PC-3 (cell line): ENCODE measurements around the gene VWA3B. TPM values are rescaled to one million over a fixed set of nuclear protein-coding genes. Genes with fewer than 3 reads are reported as not detected.
"Not testable (repeated sequence)": the region's sequence is repeated elsewhere in the genome, so short reads cannot be mapped to it uniquely, and the experiment has no call there.

Experiments used
- ATAC-seq: fragments of 200-7000 bp; cut with Tn5 transposase; 2 replicates; pipeline ENCODE4 v1.9.1; 2020; ENCODE audit warnings: mild to moderate bottlenecking, moderate library complexity
- BruUV-seq: library from RNA; stranded (reverse); fragments of 400-500 nt; replicated peaks from 2 replicates; lab custom pipeline; 2021; lab: Mats Ljungman, UMichigan
- CTCF ChIA-PET: fragments of 300-600 bp; sonication (Branson Sonifier 250); formaldehyde crosslinking; loops from one replicate; lab custom pipeline; 2022; ENCODE audit warnings: antibody characterized with exemption; lab: Charles Lee
- POLR2A ChIA-PET: fragments of 300-600 bp; sonication (Branson Sonifier 250); formaldehyde crosslinking; loops from one replicate; lab custom pipeline; 2022; ENCODE audit warnings: antibody characterized with exemption; ENCODE audit not compliant: unreplicated experiment; lab: Charles Lee
- DNase-seq: peaks from one replicate; pipeline ENCODE4 v3.0.0-alpha.2; 2015
- H2AFZ ChIP-seq: fragments of 300-600 bp; sonication (generic); 2 replicates; pipeline ENCODE4 v1.6.0; 2016; ENCODE audit warnings: antibody characterized with exemption, low read length
- H3F3A ChIP-seq: fragments of 300-600 bp; sonication (generic); one replicate; pipeline ENCODE4 v1.6.0; 2017; ENCODE audit warnings: antibody characterized with exemption, low read length, control low read depth, mild to moderate bottlenecking; ENCODE audit not compliant: unreplicated experiment
- H3K27ac ChIP-seq: fragments of 300-600 bp; sonication (generic); 2 replicates; pipeline ENCODE4 v1.5.1; 2016; ENCODE audit warnings: mild to moderate bottlenecking, low read length
- H3K27me3 ChIP-seq: fragments of 300-600 bp; sonication (generic); 2 replicates; pipeline ENCODE4 v1.6.1; 2016; ENCODE audit warnings: low read length, mixed read lengths
- H3K36me3 ChIP-seq: fragments of 300-600 bp; sonication (generic); 2 replicates; pipeline ENCODE4 v1.6.1; 2016; ENCODE audit warnings: low read depth, mixed run types, low read length, mixed read lengths
- H3K4me1 ChIP-seq: fragments of 300-600 bp; sonication (generic); 2 replicates; pipeline ENCODE4 v1.5.1; 2016; ENCODE audit warnings: low read length; ENCODE audit not compliant: insufficient read depth
- H3K4me2 ChIP-seq: fragments of 300-600 bp; sonication (generic); 2 replicates; pipeline ENCODE4 v1.6.0; 2016; ENCODE audit warnings: low read length
- H3K4me3 ChIP-seq: fragments of 300-600 bp; sonication (generic); 2 replicates; pipeline ENCODE4 v1.5.1; 2016; ENCODE audit warnings: mild to moderate bottlenecking, low read length, mixed read lengths
- H3K79me2 ChIP-seq: fragments of 300-600 bp; sonication (generic); 2 replicates; pipeline ENCODE4 v1.6.1; 2017; ENCODE audit warnings: low read length, mixed read lengths
- H3K9ac ChIP-seq: fragments of 300-600 bp; sonication (generic); 2 replicates; pipeline ENCODE4 v1.6.0; 2016; ENCODE audit warnings: mild to moderate bottlenecking, low read length
- H3K9me2 ChIP-seq: fragments of 300-600 bp; sonication (generic); replicated peaks from 2 replicates; pipeline ENCODE4 v1.6.1; 2016; ENCODE audit warnings: mixed run types, low read length, mixed read lengths
- H3K9me3 ChIP-seq: fragments of 300-600 bp; sonication (generic); 2 replicates; pipeline ENCODE4 v1.6.1; 2016; ENCODE audit warnings: low read length, mixed read lengths
- H4K20me1 ChIP-seq: fragments of 300-600 bp; sonication (generic); 2 replicates; pipeline ENCODE4 v1.6.1; 2016; ENCODE audit warnings: low read length, mixed read lengths
- EZH2 ChIP-seq: fragments of 300-600 bp; sonication (generic); IDR thresholded peaks from one replicate; pipeline ENCODE4 v1.6.1; 2017; ENCODE audit warnings: antibody characterized with exemption, mild to moderate bottlenecking, low read length; ENCODE audit not compliant: unreplicated experiment
- EZH2phosphoT487 ChIP-seq: fragments of 300-600 bp; sonication (generic); IDR thresholded peaks from 2 replicates; pipeline ENCODE4 v1.6.1; 2018; ENCODE audit warnings: mild to moderate bottlenecking, antibody characterized with exemption, low read length, borderline replicate concordance
- intact Hi-C: fragments of 100-400 bp; cut with micrococcal nuclease; formaldehyde crosslinking; loops from 2 replicates; pipeline ENCODE4 v1.9.0; 2023
- total RNA-seq: library from RNA; depleted of rRNA; stranded (reverse); fragments of >200 nt; gene quantifications from 2 replicates; pipeline ENCODE4 v1.2.3, GENCODE V29; 2014
- TF ChIP-seq, protein P1 (sequence below): fragments of 300-600 bp; sonication (generic); conservative IDR thresholded peaks from 2 replicates; pipeline ENCODE4 v1.5.1; 2017; ENCODE audit warnings: antibody characterized with exemption, low read depth, mild to moderate bottlenecking, low read length

Gene VWA3B
- total RNA-seq, 1 experiment from 2014 or later = not detected

DNA sequence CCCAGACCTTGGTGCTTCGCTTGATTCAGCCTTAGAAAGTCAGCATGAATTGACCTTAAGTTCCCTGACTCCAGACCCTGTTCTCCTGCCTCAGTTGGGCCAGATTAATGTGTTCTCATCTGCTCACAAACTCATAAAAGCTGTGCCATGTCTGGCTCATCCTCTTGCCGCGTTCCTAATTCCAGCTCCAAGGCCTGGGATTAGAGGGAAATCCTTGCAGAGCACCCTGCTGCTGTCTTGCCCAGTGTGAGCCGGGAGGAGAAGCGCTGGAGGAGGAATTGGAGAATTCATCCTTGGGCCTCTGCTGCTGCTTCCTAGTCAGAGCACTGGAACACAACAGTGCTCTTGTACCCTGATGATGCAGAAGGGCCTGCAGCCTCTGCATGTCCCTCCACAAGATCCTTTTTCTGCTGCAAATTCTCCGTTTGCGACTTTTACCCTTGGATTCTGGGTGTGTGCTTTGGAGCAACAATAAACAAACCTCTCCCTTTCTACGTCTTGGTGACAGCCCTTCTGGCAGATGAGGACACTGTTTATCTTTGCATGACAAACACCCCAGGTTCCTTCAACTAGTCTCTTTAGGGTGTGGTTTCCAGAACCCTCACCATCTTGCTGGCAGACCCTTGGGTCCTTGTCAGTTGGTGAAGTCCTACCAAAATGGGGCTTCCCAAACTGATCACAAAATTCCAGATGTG, 212.4 kb downstream of the VWA3B start:
- H3F3A ChIP-seq = no peaks in the 10 kb centered on the region
- H3K4me1 ChIP-seq = peaks cover 21% of the 10 kb centered on the region
- H3K79me2 ChIP-seq = no peaks in the 10 kb centered on the region
- ChIA-PET CTCF (no interaction called here), POLR2A (no interaction called here)
- no peak overlapping the region for H3K4me2 ChIP-seq
- TF ChIP-seq, protein P1, sequence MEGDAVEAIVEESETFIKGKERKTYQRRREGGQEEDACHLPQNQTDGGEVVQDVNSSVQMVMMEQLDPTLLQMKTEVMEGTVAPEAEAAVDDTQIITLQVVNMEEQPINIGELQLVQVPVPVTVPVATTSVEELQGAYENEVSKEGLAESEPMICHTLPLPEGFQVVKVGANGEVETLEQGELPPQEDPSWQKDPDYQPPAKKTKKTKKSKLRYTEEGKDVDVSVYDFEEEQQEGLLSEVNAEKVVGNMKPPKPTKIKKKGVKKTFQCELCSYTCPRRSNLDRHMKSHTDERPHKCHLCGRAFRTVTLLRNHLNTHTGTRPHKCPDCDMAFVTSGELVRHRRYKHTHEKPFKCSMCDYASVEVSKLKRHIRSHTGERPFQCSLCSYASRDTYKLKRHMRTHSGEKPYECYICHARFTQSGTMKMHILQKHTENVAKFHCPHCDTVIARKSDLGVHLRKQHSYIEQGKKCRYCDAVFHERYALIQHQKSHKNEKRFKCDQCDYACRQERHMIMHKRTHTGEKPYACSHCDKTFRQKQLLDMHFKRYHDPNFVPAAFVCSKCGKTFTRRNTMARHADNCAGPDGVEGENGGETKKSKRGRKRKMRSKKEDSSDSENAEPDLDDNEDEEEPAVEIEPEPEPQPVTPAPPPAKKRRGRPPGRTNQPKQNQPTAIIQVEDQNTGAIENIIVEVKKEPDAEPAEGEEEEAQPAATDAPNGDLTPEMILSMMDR = no peak
- TF ChIP-seq EZH2 = no peak
- no peak for TF ChIP-seq EZH2phosphoT487
- no peaks in the 10 kb centered on the region for H3K9me3 ChIP-seq
- no peak overlapping the region for H3K27ac ChIP-seq
- no peak overlapping the region for H3K9ac ChIP-seq
- no peaks in the 10 kb centered on the region for H4K20me1 ChIP-seq
- DNase-seq = no peak
- H3K9me2 ChIP-seq = no peaks in the 10 kb centered on the region
- no TSS peak for BruUV-seq
- no peak overlapping the region for H3K4me3 ChIP-seq
- H3K27me3 ChIP-seq = no peaks in the 10 kb centered on the region
- intact Hi-C loops = loop anchor here (10.0 kb wide), 1 partner anchor 55 kb away; no protein-coding TSS in a partner anchor
- H2AFZ ChIP-seq = no peak overlapping the region
- H3K36me3 ChIP-seq = no peaks in the 10 kb centered on the region
- ATAC-seq = no peak

DNA sequence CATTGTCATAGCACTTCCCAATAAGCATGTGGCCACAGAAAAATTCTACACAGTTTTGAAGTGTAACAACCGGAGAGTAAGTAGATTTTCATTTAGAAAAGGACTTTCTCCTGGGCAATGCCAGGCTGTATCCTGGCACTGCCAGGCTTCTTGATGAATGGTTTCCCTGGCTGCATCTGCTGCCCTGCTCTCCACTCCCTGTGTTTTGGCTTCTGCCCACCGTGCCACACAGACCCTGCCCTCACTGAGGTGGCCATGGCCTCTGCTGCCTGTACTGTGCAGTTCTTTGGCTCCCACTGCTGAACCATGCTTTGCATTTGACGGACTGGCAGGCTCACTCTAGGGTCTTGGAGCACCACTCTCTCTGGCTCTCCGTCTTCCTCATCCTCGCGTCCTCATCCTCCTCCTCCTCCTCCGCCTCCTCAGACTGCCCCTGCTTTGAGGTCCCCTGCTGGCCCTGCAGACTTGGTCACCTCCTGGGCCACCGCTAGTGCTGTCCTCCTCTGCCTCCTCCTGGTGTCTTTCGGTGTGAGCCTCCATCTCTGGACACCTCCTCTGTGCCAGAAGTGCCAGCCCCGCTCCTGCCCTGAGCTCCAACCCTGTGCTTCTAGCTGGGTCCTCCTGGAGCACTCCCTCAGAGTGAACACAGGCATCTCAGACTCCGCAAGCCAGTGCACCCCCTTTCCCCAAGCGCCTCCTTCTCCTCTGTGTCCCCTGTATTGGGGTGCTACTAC, 213.3 kb downstream of the VWA3B start:
- H2AFZ ChIP-seq = no peak overlapping the region
- H3K4me3 ChIP-seq = no peak overlapping the region
- TF ChIP-seq EZH2 = no peak
- TF ChIP-seq, protein P1 = no peak
- TF ChIP-seq EZH2phosphoT487 = no peak
- no peaks in the 10 kb centered on the region for H4K20me1 ChIP-seq
- H3F3A ChIP-seq = no peaks in the 10 kb centered on the region
- no peak overlapping the region for H3K4me2 ChIP-seq
- intact Hi-C loops = no loop called here
- no peaks in the 10 kb centered on the region for H3K9me3 ChIP-seq
- H3K27ac ChIP-seq = no peak overlapping the region
- H3K27me3 ChIP-seq = no peaks in the 10 kb centered on the region
- no peaks in the 10 kb centered on the region for H3K9me2 ChIP-seq
- ChIA-PET CTCF (no interaction called here), POLR2A (no interaction called here)
- no peak for DNase-seq
- no peaks in the 10 kb centered on the region for H3K36me3 ChIP-seq
- H3K79me2 ChIP-seq = no peaks in the 10 kb centered on the region
- no TSS peak for BruUV-seq
- peaks cover 11% of the 10 kb centered on the region for H3K4me1 ChIP-seq
- no peak overlapping the region for H3K9ac ChIP-seq
- no peak for ATAC-seq

DNA sequence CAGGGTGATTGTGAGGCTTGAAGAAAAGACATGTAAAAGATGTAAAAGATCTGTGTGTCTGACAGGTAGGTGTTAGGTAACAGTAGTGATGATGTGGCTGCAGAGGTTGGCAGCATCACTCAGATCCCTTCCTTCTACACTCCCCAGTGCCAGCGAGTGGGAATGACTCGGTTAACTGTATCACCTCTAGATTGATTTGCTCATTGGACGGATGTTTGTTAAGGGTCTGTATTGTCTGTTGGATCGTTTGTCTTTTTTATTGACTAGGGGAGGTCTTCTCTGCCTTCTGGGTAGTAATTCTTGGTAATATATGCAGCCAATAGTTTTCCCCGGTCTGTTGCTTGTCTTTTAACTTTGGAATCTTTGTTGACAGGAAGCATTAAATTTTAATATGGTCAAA, 214.5 kb downstream of the VWA3B start:
- Histone ChIP-seq H3K79me2 (no peaks in the 10 kb centered on the region), H3K27ac (no peak overlapping the region), H3K4me3 (no peak overlapping the region), H3F3A (no peaks in the 10 kb centered on the region), H3K9ac (no peak overlapping the region), H4K20me1 (no peaks in the 10 kb centered on the region), H2AFZ (no peak overlapping the region), H3K27me3 (no peaks in the 10 kb centered on the region), H3K4me1 (peaks cover under 1% of the 10 kb centered on the region; the same call in 1 of the 2 replicates), H3K9me2 (no peaks in the 10 kb centered on the region), H3K9me3 (no peaks in the 10 kb centered on the region), H3K36me3 (no peaks in the 10 kb centered on the region), H3K4me2 (no peak overlapping the region)
- TF ChIP-seq EZH2phosphoT487 = no peak
- TF ChIP-seq, protein P1 = no peak
- no peak for TF ChIP-seq EZH2
- DNase-seq = peak; percentile 16
- ChIA-PET CTCF (no interaction called here), POLR2A (no interaction called here)
- no TSS peak for BruUV-seq
- peak; percentile 42; the same call in 1 of the 2 replicates for ATAC-seq
- intact Hi-C loops = no loop called here

GRCh38 chr2:98307131-98307696, 220.2 kb downstream of the VWA3B start:
- H3K79me2 ChIP-seq, H3K9me2 ChIP-seq, H3K9ac ChIP-seq, H3K9me3 ChIP-seq, POLR2A ChIA-PET, H3K27me3 ChIP-seq, H3K4me3 ChIP-seq, DNase-seq, H4K20me1 ChIP-seq, H3K4me1 ChIP-seq, CTCF ChIA-PET, intact Hi-C loops, H3K36me3 ChIP-seq, H3F3A ChIP-seq, H2AFZ ChIP-seq, BruUV-seq, H3K4me2 ChIP-seq, ATAC-seq, H3K27ac ChIP-seq: not testable (repeated sequence)
